Small intestine (tissue), 7 donors: ENCODE data around the gene PLSCR4. TPM values are rescaled to one million over a fixed set of nuclear protein-coding genes. Genes with fewer than 3 reads are reported as not detected.
"Not testable (repeated sequence)": the region's sequence is repeated elsewhere in the genome, so short reads cannot be mapped to it uniquely, and the experiment has no call there.

ENCODE experiments used
- DNase-seq, 2 donors: peaks; one replicate each; pipeline versions ENCODE4 v3.0.0 to v3.0.0-alpha.2; 2013
- FAIRE-seq: peaks from 2 replicates; lab custom pipeline; 2012; peaks lifted over from hg19 to GRCh38; lab: Jason Lieb, UNC
- H3K27ac ChIP-seq, 3 donors: one replicate each; pipeline ENCODE4 v1.5.1; 2013; ENCODE audit warnings: low read length in 2 of 3, mild to moderate bottlenecking in 2 of 3, control low read depth in 1 of 3, inconsistent platforms in 1 of 3, low read depth in 1 of 3, moderate library complexity in 1 of 3
- H3K27me3 ChIP-seq, 3 donors: one replicate each; pipeline ENCODE4 v1.6.1; 2013; ENCODE audit warnings: low read length in 3 of 3, inconsistent platforms in 1 of 3; ENCODE audit not compliant: control insufficient read depth in 3 of 3, insufficient read depth in 3 of 3
- H3K36me3 ChIP-seq, 3 donors: one replicate each; pipeline ENCODE4 v1.6.1; 2013; ENCODE audit warnings: low read length in 3 of 3, inconsistent platforms in 1 of 3, low read depth in 1 of 3, mild to moderate bottlenecking in 1 of 3, moderate library complexity in 1 of 3; ENCODE audit not compliant: control insufficient read depth in 3 of 3, insufficient read depth in 2 of 3
- H3K4me1 ChIP-seq, 3 donors: one replicate each; pipeline ENCODE4 v1.6.1; 2013; ENCODE audit warnings: low read length in 2 of 3, inconsistent platforms in 1 of 3, low read depth in 1 of 3, mild to moderate bottlenecking in 1 of 3, moderate library complexity in 1 of 3; ENCODE audit not compliant: control insufficient read depth in 3 of 3, insufficient read depth in 2 of 3
- H3K4me3 ChIP-seq, 3 donors: one replicate each; pipeline ENCODE4 v1.5.1; 2013; ENCODE audit warnings: low read length in 3 of 3, control low read depth in 1 of 3, inconsistent platforms in 1 of 3, low read depth in 1 of 3, mild to moderate bottlenecking in 1 of 3, moderate library complexity in 1 of 3
- H3K9me3 ChIP-seq, 2 donors: one replicate each; pipeline ENCODE4 v1.6.1; 2013; ENCODE audit warnings: low read depth in 1 of 2, low read length in 1 of 2; ENCODE audit not compliant: control insufficient read depth in 2 of 2, insufficient read depth in 1 of 2
- WGBS, 3 donors: extraction: QIAGEN DNeasy Blood & Tissue Kit; methylation state at CpG; one replicate each; pipeline ENCODE4 v1.1.7; 2013; 5-methylcytosine and 5-hydroxymethylcytosine counted together
- polyA plus RNA-seq, 4 donors: library from polyadenylated mRNA; stranded (reverse) in 3 of 4; unstranded in 1 of 4; fragments of 200-250 nt in 3 of 4; fragments of 120-200 nt in 1 of 4; gene quantifications; one replicate each; pipeline versions ENCODE4 v1.2.1 to v1.2.3, GENCODE V29; 2013
- donor health status: healthy with polysubstance abuse.
- donor health status: control.
- donor health status: control.
- donor health status: Bipolar disorder and iron deficiency.
- donor health status: healthy.

PLSCR4 gene
- polyA plus RNA-seq, 4 donors = 1.6 to 18.6 (median 9.1) TPM

DNA sequence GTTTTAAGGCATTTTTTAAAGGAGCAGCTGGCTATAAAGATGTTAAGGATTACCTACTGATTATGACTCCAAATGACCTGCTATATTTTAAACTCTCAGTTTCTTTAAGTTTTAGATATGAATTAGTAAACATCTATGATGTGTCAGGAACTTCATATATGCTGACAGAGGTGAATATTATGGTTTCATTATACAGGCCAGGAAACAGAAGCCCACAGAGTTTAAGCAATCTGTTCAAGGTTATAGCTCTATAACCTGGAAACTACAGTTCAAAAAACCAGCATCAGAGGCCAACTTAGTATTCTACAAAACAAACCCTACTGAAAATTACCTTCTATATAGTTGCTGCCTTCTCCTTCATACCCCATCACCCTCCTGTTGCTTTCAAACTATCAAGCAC lies 17.4 kb downstream of the PLSCR4 start:
- Histone ChIP-seq H3K27ac (no peak overlapping the region), H3K27me3 (no peaks in the 10 kb centered on the region), H3K4me3 (no peak overlapping the region), H3K9me3 (peaks cover 0 to 20% of the 10 kb centered on the region in 2 donors), H3K36me3 (peaks cover 0 to 4% (median 0%) of the 10 kb centered on the region in 3 donors), H3K4me1 (peaks cover 0 to 4% (median 0%) of the 10 kb centered on the region in 3 donors)
- FAIRE-seq = no peak
- no peak for DNase-seq

DNA sequence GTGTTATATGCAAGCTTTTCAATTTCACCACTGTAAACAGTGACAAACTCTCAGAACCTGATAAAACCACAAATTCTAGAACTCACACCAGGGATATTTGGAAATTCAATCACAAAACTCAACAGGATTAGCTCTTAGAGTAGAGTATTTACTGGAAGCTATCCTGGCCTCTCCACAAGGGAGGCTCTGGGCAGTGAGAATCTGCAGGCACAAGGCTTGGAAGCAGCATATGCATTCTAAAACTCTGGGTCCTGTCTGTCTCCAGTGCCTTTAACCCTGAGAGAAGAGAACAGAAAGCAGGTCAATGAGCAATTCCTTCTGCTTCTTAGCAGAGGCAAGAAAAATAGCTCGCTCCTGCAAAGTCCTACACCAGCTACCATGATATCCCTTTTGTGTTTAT lies 23.4 kb downstream of the PLSCR4 start:
- peaks cover 0 to 15% (median 0%) of the 10 kb centered on the region in 3 donors for H3K4me1 ChIP-seq
- no peak for DNase-seq
- 68 to 94% (median 92%) methylated on average over 1 of the region's 1 CpG for WGBS, 3 donors
- H3K27me3 ChIP-seq = no peaks in the 10 kb centered on the region
- no peaks in the 10 kb centered on the region for H3K36me3 ChIP-seq
- FAIRE-seq = no peak
- H3K9me3 ChIP-seq = no peaks in the 10 kb centered on the region
- H3K4me3 ChIP-seq = no peak overlapping the region
- H3K27ac ChIP-seq = no peak overlapping the region

DNA sequence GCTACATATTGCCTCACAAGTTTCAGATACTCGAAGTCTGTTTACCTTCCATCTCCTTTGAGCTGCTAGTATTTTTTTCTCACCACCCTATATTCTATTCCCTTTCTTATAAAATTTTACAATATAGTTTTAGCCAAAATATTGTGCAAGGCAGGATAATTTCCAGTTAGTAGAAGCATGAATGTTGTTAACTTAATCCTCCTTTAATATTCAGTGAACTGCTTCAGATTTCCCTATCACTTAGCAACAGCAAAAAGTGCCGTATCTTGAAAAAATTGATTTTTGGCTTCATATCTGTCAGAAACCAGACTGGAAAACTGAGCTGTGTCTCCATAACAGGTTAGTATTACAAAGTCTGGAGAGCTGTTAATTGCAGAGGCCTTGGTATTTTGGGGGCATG lies 24.0 kb downstream of the PLSCR4 start:
- Histone ChIP-seq H3K27ac (no peak overlapping the region), H3K4me3 (no peak overlapping the region), H3K4me1 (peaks cover 0 to 16% (median 0%) of the 10 kb centered on the region in 3 donors), H3K27me3 (no peaks in the 10 kb centered on the region), H3K9me3 (no peaks in the 10 kb centered on the region), H3K36me3 (no peaks in the 10 kb centered on the region)
- DNase-seq (no peak), FAIRE-seq (no peak)
- 72 to 94% (median 80%) methylated on average over 2 of the region's 2 CpGs for WGBS, 3 donors

DNA sequence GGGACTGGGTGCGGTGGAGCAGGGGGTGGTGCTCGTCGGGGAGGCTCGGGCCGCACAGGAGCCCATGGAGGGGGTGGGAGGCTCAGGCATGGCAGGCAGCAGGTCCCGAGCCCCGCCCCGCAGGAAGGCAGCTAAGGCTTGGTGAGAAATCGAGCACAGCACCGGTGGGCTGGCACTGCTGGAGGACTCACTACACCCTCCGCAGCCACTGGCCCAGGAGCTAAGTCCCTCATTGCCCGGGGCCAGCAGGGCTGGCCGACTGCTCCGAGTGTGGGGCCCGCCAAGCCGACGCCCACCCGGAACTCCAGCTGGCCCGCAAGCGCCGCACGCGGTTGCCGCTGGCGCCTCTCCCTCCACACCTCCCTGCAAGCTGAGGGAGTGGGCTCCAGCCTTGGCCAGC lies 25.4 kb downstream of the PLSCR4 start:
- peaks cover 0 to 21% (median 4%) of the 10 kb centered on the region in 3 donors for H3K4me1 ChIP-seq
- not testable (repeated sequence) for H3K27me3 ChIP-seq, FAIRE-seq, H3K36me3 ChIP-seq, H3K9me3 ChIP-seq, H3K27ac ChIP-seq, DNase-seq, H3K4me3 ChIP-seq
- WGBS, 3 donors = 92 to 96% (median 94%) methylated on average over 12 to 25 of the region's 25 CpGs

DNA sequence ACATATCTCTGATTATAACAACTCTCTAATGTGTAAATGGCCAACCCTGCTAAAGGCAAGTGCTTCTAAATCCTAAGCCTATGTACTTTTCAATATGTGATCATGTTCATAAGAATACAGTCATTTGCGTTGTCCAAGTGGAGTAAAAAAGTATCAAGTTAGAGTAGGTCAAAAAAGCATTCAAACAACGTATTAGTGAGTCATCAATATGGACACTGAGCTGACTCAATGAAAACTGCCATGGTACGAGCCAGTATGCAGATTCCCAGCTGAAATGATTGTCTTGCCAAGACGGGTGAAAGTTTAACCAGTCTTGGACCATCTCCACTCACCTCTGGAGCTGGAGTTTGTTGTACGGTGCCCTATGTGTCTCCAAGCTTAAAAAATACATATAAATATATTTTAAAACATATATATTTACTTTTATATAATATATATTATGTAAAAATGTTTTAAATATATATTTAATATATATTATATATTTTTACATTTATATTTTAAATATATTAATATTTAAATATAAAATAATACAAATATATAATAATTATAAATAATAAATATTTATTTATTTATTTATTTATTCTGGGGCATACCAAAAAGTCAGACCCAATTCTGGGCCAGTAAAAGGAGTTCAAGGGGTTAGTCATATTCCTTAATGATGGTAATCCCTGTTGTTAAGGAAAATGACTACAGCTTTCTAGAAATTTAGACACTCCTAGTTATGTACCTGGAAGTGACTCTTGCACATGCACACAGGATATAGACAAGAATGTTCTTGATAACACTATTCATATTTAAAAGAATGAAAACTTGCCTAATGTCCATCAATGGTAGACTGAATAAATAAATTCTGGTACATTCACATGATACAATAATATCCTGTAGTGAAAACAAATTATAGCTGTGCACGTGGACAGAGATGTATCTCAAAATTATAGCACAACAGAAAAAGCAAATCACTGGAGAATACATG lies 27.2 kb downstream of the PLSCR4 start:
- Histone ChIP-seq H3K27ac (peak overlapping the region in 1 of 3 donors; percentile 37), H3K36me3 (peaks cover 0 to 4% (median 0%) of the 10 kb centered on the region in 3 donors), H3K4me3 (no peak overlapping the region), H3K4me1 (peaks cover 0 to 16% (median 4%) of the 10 kb centered on the region in 3 donors), H3K9me3 (no peaks in the 10 kb centered on the region), H3K27me3 (no peaks in the 10 kb centered on the region)
- DNase-seq (peak in 1 of 2 donors; percentile 67), FAIRE-seq (peak; percentile 87)
- WGBS, 3 donors = 26 to 70% (median 36%) methylated on average over 6 of the region's 6 CpGs

DNA sequence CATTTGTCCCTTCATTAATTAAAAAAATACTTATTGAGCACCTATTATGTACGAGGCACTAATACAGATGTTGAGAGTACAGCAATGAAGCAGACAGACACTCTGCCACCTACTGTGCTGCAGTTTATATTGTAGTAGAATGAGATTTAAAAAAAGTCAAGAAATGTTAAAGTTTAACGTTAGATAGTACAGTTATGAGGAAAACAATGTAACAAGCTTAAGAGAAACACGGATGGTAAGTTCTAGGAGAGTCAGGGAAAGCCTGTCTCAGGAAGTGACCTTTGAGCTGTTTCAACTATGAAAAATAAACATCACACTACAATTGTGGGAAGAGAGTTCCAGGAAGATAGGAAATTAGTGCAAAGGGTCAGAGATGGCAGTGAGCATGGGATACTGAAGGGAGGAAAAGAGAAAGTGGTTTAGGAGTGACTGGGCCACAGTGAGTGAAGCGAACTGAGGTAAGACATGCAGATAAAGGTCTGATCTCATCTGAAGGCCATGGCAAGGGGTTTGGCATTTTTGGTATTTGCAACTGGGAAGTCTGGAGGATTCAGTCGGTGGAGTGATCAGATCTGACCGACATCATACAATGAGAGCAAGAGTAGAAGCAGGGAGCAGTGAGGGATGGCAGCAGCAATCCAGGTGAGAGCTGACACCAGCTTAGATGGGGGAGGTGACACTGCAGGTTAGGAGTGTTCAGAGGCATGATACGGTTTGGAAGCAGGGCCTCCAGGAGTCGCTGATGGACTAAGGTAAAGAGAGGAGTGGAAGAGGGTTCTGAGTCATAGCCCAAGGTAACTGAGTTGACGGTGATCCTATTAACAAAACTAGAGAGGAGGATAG lies 28.5 kb downstream of the PLSCR4 start:
- H3K4me3 ChIP-seq = peak overlapping the region in 2 of 3 donors; percentile 2 to 3
- no peaks in the 10 kb centered on the region for H3K9me3 ChIP-seq
- WGBS, 3 donors = 17 to 51% (median 36%) methylated on average over 9 of the region's 9 CpGs
- peaks cover 0 to 16% (median 4%) of the 10 kb centered on the region in 3 donors for H3K4me1 ChIP-seq
- DNase-seq (peak; percentile 89 to 91), FAIRE-seq (peak; percentile 44)
- no peaks in the 10 kb centered on the region for H3K27me3 ChIP-seq
- H3K27ac ChIP-seq = peak overlapping the region; percentile 51 to 85 (median 83)
- H3K36me3 ChIP-seq = peaks cover 0 to 4% (median 0%) of the 10 kb centered on the region in 3 donors

DNA sequence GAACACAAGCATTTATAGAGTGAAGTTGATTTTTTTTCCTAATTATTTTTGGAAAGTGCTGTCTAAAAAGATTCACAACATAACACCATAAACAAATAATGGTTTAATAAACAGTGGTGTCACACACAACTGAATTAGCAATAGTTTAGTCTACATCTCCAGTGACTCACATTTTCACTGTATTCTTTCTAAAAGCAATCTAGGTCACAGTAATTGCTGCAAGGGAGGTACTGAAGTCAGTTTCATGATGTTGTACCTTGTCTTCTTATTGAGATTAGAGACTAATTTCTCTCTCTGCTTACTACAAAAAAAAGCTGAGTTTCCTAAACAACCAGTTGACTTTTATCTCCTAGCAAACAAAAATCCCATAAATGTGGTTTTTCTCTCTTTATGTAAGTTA lies 29.6 kb downstream of the PLSCR4 start:
- Histone ChIP-seq H3K9me3 (no peaks in the 10 kb centered on the region), H3K4me1 (peaks cover 0 to 16% (median 4%) of the 10 kb centered on the region in 3 donors), H3K27me3 (no peaks in the 10 kb centered on the region), H3K4me3 (no peak overlapping the region), H3K36me3 (peaks cover 0 to 4% (median 0%) of the 10 kb centered on the region in 3 donors), H3K27ac (peak overlapping the region in 1 of 3 donors; percentile 64)
- DNase-seq (peak in 1 of 2 donors; percentile 30), FAIRE-seq (no peak)
